Testis (tissue), 2 donors: ENCODE data around the gene CNTN4.

Experiments used
- POLR2A ChIP-seq: fragments of 450-650 bp; IDR thresholded peaks from one replicate; pipeline ENCODE4 v1.6.1; 2017; ENCODE audit warnings: antibody characterized with exemption, mild to moderate bottlenecking, moderate library complexity
- TF ChIP-seq, protein P1 (sequence below), 3 experiments: fragments of 450-650 bp in 2 of 3; fragments of 200-600 bp in 1 of 3; sonication (generic) in 1 of 3; IDR thresholded peaks; one replicate each; pipeline ENCODE4 v1.5.1; 2016 to 2019; ENCODE audit warnings: antibody characterized with exemption in 3 of 3, mild to moderate bottlenecking in 2 of 3, moderate library complexity in 1 of 3

- no peak for TF ChIP-seq POLR2A
- TF ChIP-seq, protein P1, sequence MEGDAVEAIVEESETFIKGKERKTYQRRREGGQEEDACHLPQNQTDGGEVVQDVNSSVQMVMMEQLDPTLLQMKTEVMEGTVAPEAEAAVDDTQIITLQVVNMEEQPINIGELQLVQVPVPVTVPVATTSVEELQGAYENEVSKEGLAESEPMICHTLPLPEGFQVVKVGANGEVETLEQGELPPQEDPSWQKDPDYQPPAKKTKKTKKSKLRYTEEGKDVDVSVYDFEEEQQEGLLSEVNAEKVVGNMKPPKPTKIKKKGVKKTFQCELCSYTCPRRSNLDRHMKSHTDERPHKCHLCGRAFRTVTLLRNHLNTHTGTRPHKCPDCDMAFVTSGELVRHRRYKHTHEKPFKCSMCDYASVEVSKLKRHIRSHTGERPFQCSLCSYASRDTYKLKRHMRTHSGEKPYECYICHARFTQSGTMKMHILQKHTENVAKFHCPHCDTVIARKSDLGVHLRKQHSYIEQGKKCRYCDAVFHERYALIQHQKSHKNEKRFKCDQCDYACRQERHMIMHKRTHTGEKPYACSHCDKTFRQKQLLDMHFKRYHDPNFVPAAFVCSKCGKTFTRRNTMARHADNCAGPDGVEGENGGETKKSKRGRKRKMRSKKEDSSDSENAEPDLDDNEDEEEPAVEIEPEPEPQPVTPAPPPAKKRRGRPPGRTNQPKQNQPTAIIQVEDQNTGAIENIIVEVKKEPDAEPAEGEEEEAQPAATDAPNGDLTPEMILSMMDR (IDR thresholded peaks at IDR 0.05), result no peak
Measured at GRCh38 chr3:3080309-3080708, 981.6 kb downstream of the CNTN4 start.
